GM21717 (cell line): ENCODE results near the gene MRTO4.
A peak's percentile ranks its signal among the peaks of the same experiment; 100 is the strongest.
"Not testable (repeated sequence)": the region's sequence is repeated elsewhere in the genome, so short reads cannot be mapped to it uniquely, and the experiment has no call there.

Source experiments
- ATAC-seq: cut with Tn5 transposase; IDR thresholded peaks from one replicate; pipeline ENCODE4 v1.9.1; 2021; ENCODE audit warnings: mild to moderate bottlenecking, moderate library complexity; ENCODE audit not compliant: unreplicated experiment

The MRTO4 gene

GRCh38 chr1:19251305-19252196 is at the start of gene MRTO4, which contains the start of gene EMC1:
MRTO4 (plus strand) TSS chr1:19251805; CDS start chr1:19251836, 31 bp downstream.
EMC1 (minus strand) TSS chr1:19251524; CDS start chr1:19251509, 15 bp downstream.
- peak; percentile 62 for ATAC-seq

GRCh38 chr1:19202396-19202795 is 49.2 kb upstream of the MRTO4 start:
- no peak for ATAC-seq

GRCh38 chr1:19203440-19203839 is 48.2 kb upstream of the MRTO4 start:
- ATAC-seq: no peak

GRCh38 chr1:19204446-19205266 is 46.9 kb upstream of the MRTO4 start:
- no peak for ATAC-seq

- no peak for ATAC-seq
These were observed 46.2 kb upstream of the MRTO4 start for GRCh38 chr1:19205403-19205802.

- no peak for ATAC-seq
These were observed 45.8 kb upstream of the MRTO4 start for GRCh38 chr1:19205845-19206244.

GRCh38 chr1:19206947-19207346 is 44.7 kb upstream of the MRTO4 start:
- no peak for ATAC-seq

GRCh38 chr1:19208710-19209438 is 42.7 kb upstream of the MRTO4 start:
- ATAC-seq: no peak

- peak; percentile 49 for ATAC-seq
These were observed 42.1 kb upstream of the MRTO4 start for GRCh38 chr1:19209439-19209989.

GRCh38 chr1:19209990-19210771 is 41.4 kb upstream of the MRTO4 start, which contains the start of gene UBR4:
UBR4 (minus strand) TSS chr1:19210266; CDS start chr1:19210248, 18 bp downstream.
- ATAC-seq: peak; percentile 80

- ATAC-seq: no peak
These were observed 40.6 kb upstream of the MRTO4 start for GRCh38 chr1:19210772-19211549.

- ATAC-seq: no peak
These were observed 39.4 kb upstream of the MRTO4 start for GRCh38 chr1:19212167-19212566.

- ATAC-seq: no peak
These were observed 38.0 kb upstream of the MRTO4 start for GRCh38 chr1:19213580-19213979.

- not testable (repeated sequence) for ATAC-seq
These were observed 35.0 kb upstream of the MRTO4 start for GRCh38 chr1:19216585-19216984.

- no peak for ATAC-seq
These were observed 32.2 kb upstream of the MRTO4 start for GRCh38 chr1:19219451-19219850.

GRCh38 chr1:19220080-19220846 is 31.3 kb upstream of the MRTO4 start:
- no peak for ATAC-seq

- no peak for ATAC-seq
These were observed 30.6 kb upstream of the MRTO4 start for GRCh38 chr1:19220991-19221390.

GRCh38 chr1:19222573-19222972 is 29.0 kb upstream of the MRTO4 start:
- no peak for ATAC-seq
